ENCODE data around the gene NNT.
"Not testable (repeated sequence)": the region's sequence is repeated elsewhere in the genome, so short reads cannot be mapped to it uniquely, and the experiment has no call there.

The NNT gene

DNA sequence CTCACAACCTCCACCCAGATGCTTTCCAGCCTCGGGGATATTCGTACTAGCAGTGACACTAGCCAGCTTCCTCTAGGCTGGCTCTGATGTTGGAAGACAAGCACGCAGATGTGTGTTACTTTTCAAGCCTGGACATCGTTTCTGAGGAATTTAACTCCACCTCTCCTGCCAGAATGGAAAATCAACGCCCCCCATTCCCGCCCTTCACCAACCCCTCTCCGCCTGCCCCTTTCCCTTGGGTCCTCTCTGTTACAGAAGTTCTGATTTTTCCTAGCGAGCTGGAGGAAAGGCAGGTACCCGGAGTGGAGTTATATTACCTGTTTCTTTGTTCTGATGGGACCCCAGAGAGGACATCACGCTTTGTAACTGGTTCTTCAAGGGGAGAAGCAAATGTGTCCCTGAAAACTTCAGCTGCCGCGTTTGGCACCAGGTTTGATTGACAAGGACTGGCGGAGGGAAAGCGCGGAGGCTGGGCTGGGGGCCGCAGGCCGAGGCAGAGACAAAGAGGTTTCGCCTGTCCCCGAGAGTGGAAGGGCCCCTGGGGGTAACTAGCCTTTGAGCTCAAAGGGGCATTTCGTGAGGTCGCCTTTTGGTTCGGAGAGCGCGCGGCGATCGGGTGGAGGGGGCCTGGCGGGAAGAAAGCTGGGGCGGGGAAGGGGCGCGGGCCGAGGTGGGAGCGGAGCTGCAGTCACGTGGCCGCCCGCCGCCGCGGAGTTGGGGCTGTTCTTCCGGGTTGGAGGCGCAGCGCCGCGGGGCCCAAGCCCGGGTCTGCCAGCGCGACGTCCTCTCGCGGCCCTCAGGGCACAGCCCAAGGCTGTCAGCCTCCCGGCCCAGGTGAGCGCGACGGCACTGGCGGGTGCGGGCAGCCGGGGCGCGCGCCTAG is at the start of gene NNT:
Gene NNT, plus strand, starts transcription at position 720 of the 883 bp plus-strand sequence. CDS start 6,016 bp downstream, outside the sequence.
- FAIRE-seq, result no peak

DNA sequence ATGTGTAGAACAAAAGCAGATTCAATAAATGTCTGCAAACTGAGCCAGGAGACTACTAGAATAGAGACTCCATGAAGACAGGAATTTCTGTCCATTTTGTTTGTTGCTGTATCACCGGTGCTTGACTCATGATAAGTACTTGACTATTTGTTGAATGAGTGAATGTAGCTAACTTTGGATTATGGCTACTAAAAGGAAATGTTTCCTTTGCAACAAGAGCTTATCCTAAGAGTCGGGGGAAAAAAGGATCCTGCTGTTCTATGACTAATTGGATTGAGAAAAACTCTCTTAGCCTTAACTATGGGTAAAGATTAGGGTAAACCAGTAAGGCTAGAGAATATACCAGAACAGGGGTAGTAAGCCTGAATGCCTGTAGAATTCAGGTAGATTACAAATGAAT is 49.6 kb upstream of the NNT start:
- FAIRE-seq, result no peak

DNA sequence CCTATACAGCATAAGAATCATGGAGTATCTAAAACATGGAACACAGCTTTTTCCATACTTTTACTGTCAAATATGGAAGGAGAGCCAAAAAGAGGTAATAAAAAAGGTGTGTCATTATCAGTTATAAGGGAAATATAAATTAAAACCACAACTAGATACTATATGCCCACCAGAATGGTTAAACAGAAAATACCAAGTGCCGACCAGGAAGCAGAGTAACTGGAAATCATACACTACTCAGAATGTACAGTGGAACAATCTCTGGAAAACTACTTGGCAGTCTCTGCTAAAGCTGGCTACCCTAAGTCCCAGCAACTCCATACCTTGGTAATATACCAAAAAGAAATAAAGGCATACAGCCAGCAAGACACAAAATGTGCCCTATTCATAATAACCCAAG is 48.5 kb upstream of the NNT start:
- no peak for FAIRE-seq

DNA sequence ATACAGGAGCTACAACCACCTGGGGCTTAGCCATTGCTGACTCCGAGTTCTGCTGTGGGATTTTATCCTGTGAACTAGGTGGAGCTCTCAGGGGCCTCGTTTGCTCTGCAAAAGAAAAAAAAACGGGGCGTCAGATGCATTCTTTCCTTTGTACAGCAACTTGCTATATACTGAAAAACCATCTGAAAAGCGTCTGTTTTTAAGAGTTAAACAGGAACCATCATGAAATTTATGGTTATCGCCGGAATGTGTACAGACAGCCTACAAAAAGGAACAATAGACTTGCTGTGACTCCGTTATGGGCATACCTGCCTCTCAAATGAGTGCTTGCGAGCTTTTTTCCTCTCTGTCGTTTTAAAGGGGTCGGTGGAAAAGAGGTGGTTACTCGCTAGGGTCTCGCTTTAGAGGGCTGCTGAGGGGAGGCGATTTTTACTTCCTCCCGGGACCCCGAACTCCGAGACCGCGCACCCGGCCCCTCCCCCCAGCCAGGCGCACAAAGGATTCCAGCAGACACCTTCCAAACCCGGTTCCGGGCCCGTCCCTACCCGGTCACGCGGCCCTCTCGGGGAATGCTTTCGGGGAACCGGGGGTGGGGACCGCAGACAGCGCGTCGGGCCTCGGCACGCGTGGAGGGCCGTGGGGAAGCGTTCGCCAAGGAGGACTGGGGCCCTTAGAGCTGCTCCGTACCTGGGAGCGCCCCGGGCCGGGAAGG is 46.9 kb upstream of the NNT start:
- FAIRE-seq, result no peak

DNA sequence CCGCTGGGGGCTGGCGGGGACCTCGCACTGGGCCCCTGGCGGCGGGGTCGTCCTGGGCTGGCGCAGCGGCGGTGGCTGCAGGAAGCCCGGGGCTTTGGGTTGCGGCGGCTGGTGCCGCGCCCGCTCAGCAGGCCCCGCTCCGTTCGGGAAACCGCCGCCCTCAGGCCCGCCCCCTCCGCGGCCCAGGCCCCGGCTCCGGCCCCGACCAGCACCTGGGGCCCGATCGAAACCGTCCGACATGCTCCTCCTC is 46.4 kb upstream of the NNT start:
- FAIRE-seq, result not testable (repeated sequence)

DNA sequence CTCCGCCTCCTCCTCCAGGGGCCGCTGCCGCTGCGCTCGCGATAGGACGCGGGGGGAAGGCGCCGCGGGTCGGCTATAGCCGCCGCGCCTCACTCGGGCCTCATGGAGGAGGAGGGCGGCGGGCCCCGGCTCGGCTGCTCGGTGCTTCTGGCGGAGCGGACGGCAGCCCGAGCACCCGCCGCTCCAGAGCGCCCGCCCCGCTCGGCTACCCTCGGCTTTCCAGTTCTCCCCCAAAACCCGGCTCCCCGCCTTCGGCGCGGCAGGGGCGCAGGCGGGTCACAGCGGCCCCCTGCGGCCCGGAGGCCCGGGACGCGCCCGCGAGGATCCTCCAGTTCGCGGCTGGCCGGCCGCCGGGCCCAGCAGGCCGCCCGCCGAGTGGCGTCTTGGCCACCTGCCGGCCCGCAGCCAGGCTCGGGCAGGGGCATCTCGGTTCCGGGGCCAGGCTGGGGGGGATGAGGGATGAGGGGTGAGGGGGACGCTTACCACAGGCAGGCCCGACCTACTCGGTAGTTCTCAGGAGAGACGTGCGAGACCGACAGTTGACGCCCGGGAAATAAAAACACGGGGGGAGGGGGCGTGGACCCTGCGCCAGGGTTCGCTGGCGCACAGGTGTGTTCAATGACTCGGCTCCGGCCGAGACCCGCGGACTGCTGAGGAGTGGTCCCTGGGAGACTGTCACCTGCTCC is 46.0 kb upstream of the NNT start, which contains the start of gene PAIP1:
Gene PAIP1, minus strand, starts transcription at position 221 of the 686 bp plus-strand sequence. CDS start 231 bp downstream, outside the sequence.
- FAIRE-seq, result no peak

DNA sequence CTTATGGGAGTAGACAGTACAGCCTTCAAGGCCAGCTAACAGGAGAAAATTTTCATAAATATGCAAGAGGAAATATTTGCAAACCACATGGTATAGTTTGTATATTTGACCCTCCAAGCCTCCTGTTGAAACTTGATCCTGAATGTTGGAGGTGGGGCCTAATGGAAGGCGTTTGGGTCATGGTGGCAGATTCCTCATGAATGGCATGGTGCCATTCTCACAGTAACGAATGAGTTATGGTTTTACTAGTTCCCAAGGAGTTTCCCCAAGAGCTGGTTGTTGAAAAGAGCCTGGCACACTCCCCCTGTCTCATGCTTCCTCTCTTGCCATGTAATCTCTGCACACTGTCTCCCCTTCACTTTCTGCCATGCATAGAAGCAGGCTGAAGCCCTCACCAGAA is 42.9 kb upstream of the NNT start:
- no peak for FAIRE-seq

DNA sequence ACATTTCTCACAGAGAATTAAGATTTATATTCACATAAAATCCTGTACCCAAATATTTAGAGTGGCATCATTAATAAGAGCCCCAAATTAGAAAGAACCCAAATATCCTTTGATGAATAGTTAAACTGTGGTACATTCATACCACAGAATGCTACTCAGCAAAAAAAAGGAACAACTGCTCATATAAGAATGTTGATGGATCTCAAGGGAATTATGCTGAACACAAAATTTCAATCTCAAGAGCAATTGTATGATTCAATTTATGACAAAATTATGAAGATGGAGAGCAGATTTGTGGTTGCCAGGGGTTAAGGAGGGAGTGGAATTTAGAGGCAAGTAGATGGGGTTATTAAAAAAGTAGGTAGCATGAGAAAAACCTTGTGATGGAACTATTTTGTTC is 41.6 kb upstream of the NNT start:
- FAIRE-seq, result no peak

DNA sequence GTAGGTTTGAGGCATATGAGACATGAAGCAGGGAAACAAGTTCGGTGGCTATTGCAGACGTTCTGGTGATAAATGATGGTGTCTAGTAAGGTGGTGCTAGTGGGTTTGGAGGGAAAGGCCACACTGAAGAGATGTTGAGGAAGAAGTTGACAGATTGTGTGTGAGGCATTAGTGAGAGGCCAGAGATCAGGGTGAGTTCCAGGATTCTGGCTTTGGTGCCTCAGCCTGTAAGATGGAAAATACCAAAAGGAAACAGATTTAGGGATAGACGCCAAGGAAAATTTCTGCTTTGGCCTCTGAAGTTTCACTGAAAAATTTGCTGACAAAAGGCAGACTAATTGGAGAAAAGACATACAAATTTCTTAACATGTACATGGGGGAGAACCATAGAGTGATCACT is 39.7 kb upstream of the NNT start:
- no peak for FAIRE-seq

DNA sequence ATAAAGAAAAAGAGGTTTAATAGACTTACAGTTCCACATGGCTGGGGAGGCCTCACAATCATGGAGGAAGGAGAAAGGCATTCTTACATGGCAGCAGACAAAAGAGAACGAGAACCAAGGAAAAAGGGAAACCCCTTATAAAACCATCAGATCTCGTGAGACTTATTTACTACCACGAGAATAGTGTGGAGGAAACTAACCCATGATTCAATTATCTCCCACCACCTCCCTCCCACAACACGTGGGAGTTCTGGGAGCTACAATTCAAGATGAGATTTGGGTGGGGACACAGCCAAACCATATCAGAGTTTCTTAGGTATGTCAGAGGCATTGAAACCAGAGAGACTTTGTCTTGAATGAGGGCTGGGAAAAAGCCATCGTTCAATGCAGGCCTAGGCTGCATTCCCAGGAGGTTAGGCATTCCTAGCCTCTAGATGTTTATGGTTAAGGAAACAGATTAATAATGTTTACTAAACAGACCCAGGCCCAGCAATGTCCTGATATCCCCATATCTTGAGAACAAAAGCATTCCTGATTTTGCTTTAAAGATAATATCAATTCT is 38.6 kb upstream of the NNT start:
- no peak for FAIRE-seq

DNA sequence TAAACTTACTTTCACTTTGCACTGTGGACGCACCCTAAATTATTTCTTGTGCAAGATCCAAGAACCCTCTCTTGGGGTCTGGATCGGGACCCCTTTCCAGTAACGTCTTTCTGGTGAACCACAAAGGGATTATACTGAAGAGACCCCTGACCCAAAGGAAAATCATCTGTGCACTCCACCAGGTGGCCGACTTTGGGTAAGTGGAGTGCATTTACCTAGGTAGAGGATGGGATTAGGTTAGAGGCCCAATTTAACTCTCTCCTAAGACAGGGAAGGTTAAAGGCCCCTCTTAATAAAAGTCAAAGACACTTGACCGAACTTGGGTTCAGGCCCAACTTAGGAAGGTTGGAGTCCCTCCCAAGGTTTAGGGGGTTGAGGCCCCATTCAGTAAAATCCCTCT is 37.9 kb upstream of the NNT start:
- FAIRE-seq, result no peak

DNA sequence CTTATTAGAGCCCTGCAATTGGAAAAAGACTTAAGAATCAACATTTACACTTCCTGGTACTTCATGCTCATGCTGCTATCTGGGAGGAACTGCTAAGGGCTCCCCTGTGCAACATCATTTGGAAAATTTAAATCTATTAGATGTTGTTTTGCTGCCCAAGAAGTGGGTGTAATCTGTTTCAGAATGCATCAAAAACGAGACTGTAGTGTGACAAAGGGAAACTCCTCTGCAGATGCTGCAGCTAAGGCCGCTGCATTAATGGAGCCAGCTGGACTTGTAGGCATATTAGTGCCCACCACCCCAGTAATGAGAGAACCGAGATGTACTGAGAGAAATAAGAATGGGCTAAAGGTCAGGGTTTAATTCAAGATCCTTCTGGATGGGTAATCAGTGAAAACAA is 35.0 kb upstream of the NNT start:
- no peak for FAIRE-seq

DNA sequence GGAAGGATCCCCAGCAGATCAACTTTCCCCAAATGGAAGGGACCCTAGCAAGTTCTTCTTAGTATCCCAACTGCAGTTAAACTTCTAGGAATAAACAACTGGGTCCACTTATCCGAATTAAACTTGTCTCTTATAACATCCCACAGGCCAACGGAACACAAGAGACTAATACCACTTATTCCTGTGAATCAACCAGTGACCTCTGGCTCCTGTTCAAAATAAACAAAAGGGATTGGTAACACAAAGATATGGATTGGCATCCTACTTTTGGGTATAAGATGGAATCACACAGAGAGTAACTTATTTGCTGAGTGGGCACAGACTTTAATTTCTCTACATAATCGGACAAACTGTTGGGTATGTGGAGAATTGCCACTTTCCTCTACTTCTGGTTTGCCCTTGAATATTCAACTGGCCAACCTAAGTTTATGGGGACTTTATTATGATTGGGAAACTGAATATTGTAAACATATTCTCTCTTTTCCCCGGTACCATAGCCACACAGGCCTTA is 33.7 kb upstream of the NNT start:
- no peak for FAIRE-seq

DNA sequence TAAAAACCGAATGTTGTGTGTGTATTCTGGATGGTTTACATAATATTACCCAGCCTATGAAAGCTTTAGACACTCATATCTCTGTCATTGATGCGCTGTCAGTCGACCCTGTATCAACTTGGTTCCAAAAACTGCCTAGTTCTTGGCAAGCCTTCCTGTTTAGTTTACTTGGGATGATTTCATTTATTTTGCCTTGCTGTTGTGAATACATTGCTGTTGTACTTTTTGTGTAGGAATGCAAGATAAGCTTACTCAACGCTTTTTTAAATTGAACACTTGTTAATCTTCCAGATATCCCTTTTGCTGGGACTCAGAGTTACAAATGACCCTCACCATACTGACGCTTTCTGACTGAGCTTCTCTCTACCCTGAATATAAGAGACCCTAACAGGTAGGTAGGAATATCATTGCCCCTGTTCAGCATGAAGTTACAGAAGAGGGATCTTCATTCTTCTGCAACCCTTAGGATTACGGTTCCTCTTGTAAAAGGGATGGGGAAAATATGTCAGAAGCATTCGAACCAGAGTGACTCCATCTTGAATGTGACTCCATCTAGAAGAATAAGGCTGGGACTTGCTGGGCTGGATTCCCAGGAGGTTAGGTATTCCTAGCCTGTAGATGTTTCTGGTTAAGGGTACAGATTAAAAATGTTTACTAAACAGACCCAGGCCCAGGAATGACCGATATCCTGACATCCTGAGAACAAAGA is 32.4 kb upstream of the NNT start:
- no peak for FAIRE-seq

DNA sequence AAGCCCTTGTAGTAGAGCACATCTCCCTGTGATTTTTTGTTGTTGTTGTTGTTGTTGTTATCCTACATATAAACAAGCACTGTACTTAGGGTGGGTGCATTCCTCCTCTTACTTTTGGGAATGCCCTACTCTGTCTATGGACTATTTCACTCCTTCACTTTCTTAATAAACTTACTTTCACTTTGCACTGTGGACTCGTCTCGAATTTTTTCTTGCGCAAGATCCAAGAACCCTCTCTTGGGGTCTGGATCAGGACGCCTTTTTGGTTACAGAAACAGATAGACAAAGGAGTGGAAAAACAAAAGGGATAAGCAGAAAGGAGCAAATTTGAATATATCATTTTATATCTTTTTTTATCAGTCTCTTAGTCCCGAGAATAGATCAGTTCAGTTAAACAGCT is 31.7 kb upstream of the NNT start:
- FAIRE-seq, result no peak

DNA sequence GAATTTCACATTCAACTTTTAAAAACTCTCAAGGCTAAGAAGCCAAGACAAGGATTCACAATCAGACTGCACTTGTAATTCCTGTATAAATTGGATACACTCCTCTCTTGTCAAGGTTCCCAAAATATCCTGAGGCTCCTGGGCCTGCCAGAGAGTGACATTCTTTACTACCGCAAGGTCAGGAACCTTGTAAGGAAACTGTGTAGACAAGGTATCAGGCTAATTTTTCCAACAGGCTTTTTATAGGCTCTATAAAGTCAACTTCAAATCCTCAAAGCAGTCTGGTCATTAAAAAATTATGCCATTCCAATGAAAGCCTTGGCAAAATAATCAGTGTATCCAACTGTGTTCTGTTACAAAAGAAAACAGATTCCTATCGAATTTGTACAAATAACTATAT is 30.6 kb upstream of the NNT start:
- FAIRE-seq, result no peak

DNA sequence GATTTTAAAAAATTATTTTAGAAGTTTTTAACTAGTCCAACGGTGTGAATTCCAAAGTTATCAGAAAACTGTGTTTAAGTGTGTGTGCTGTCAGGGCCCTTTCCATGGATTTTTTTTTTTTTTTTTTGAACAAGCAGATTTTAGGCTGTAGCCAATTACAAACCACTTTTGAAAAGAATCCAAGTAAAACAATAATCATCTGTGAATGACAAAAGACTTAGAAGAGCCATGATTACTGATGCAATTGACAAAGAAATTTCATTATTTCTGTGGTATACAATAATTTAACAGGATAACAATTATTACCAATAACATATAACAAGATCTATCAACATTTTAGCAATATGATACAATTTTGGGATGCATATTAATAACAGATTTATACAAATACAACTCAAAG is 29.9 kb upstream of the NNT start:
- FAIRE-seq, result no peak

DNA sequence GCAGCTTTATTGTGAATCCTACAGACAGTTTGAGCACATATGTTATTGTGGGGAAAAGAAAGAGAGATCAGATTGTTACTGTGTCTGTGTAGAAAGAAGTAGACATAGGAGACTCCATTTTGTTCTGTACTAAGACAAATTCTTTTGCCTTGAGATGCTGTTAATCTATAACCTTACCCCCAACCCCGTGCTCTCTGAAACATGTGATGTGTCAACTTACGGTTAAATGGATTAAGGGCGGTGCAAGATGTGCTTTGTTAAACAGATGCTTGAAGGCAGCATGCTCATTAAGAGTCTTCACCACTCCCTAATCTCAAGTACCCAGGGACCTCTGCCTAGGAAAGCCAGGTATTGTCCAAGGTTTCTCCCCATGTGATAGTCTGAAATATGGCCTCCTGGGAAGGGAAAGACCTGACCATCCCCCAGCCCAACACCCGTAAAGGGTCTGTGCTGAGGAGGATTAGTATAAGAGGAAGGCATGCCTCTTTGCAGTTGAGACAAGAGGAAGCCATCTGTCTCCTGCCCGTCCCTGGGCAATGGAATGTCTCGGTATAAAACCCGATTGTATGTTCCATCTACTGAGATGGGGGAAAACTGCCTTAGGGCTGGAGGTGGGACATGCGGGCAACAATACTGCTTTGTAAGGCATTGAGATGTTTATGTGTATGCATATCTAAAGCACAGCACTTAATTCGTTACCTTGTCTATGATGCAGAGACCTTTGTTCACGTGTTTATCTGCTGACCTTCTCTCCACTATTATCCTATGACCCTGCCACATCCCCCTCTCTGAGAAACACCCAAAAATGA is 22.4 kb upstream of the NNT start:
- FAIRE-seq, result not testable (repeated sequence)

DNA sequence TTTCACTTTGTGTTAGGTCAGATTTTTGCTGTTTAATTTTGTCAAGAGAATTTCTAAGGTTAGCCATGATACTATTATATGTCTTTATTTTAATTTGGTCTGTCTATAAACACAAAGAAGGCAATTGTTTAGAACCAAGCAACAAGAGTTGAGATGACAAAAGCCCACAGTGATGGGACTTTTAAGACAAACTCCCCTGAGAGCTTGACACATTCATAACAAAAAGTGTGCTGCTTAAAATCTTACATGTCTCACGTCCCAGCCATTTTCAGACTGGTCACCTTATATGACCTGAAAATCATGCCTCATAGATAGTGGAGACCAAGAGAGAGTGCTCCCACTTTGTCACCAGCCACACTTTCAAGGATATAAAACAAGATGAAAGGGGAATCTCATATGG is 21.6 kb upstream of the NNT start:
- FAIRE-seq, result no peak

DNA sequence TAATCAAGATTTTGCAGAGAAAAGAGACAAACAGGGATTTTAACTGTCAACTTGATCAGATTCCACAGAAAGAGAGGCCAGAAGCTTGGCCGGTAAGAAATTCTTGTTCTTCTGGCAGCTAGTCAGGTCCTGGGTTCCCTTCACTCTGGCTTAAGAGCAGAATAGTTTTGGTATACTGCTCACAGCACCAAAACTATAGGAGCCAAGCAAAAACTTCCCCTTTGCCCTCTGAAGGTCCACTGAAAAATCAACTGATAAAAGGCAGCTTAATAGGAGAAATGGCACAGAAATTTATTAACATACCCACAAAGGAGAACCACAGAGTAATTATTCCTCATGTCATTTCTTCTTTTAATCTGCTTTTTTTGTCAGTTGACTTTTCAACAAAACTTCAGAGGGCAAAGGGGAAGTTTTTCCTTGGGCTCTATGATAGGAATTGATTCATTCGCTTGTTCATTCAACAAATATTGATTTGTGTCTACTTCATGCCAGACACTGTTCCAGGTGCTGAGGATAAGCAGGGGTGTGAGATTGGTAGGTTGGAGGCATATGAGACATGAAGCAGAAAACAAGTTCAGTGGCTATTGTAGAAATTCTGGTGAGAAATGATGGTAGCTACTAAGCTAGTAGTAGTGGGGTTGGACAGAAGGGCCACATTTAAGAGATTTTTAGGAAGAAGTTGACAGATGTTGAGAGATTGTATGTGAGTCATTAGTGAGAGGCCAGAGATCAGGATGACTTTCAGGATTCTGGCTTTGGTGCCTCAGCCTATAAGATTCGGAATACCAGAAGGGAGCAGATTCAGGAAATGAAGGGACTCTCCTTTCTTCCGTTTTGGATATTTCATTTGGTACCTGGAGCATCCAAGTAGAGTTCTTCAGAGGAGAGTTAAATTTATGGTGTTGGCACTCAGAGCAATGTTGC is 20.6 kb upstream of the NNT start:
- no peak for FAIRE-seq

DNA sequence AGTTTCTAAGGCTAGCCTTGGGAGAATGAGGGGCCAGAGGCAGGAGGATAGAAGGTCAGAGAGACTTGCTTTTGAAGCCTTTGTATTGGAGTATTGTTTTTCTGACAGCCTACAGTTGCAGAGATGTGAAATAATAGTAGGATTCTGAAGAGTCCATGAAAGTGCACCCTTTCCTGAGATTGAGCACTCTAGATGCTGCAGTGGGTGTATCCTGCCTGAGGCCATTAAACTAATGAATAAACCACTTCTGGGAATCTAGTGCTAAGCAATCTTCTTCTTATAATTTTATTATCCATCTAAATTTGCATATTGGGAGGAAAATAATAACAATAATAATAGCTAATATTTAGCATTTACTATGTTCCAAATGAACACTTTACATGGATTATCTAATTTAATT is 19.3 kb upstream of the NNT start:
- no peak for FAIRE-seq
